Motor neuron (in vitro differentiated cells): Measurements from ENCODE around the gene AGBL4. TPM values are rescaled to one million over a fixed set of nuclear protein-coding genes. Genes with fewer than 3 reads are reported as not detected.
A peak's percentile ranks its signal among the peaks of the same experiment; 100 is the strongest.

Experiments
- ATAC-seq, 8 experiments: fragments of 200-7000 bp; cut with Tn5 transposase; replicated peaks in 6 of 8; 2 replicates each; pipeline ENCODE4 v1.8.0; 2021; ENCODE audit warnings: mild to moderate bottlenecking in 8 of 8, moderate library complexity in 8 of 8
- H3K27ac ChIP-seq, 2 donors: fragments of 250-450 bp; sonication (Bioruptor Pico); 2 replicates each; pipeline ENCODE4 v1.9.0; 2021; ENCODE audit warnings: antibody characterized with exemption in 2 of 2, mild to moderate bottlenecking in 2 of 2, moderate library complexity in 1 of 2
- H3K4me1 ChIP-seq, 2 donors: fragments of 250-450 bp; sonication (Bioruptor Pico); replicated peaks in 1 of 2; 2 replicates each; pipeline ENCODE4 v1.6.1; 2021; ENCODE audit warnings: antibody characterized with exemption in 2 of 2, mild to moderate bottlenecking in 2 of 2, moderate library complexity in 1 of 2
- H3K4me3 ChIP-seq, 5 donors: fragments of 250-450 bp; sonication (Bioruptor Pico); 2 replicates each; pipeline ENCODE4 v1.9.0; 2021; ENCODE audit warnings: antibody characterized with exemption in 5 of 5, mild to moderate bottlenecking in 5 of 5, moderate library complexity in 4 of 5
- WGBS, 10 experiments: fragments of 450-650 bp; shearing (Covaris generic); methylation state at CpG; one replicate each; pipeline ENCODE4 v1.0.0; 2022; 5-methylcytosine and 5-hydroxymethylcytosine counted together
- in situ Hi-C, 9 experiments: fragments of 400-800 bp; cut with MboI; loops; one replicate each; pipeline ENCODE4 v1.15.0; 2021; ENCODE audit warnings: low sequenced_read_pairs in 9 of 9, low pct_unique_long_range_greater_than_20kb in 2 of 9; ENCODE audit not compliant: unreplicated experiment in 9 of 9
- total RNA-seq, 8 experiments: library from RNA; unstranded; fragments of 300-600 nt; gene quantifications; 2 replicates each; pipeline versions ENCODE4 v1.2.3 to v1.2.4, GENCODE V29; 2022

The AGBL4 gene
- total RNA-seq, 8 experiments from 2014 or later = 0.10 to 4.5 (median 1.9) TPM

DNA sequence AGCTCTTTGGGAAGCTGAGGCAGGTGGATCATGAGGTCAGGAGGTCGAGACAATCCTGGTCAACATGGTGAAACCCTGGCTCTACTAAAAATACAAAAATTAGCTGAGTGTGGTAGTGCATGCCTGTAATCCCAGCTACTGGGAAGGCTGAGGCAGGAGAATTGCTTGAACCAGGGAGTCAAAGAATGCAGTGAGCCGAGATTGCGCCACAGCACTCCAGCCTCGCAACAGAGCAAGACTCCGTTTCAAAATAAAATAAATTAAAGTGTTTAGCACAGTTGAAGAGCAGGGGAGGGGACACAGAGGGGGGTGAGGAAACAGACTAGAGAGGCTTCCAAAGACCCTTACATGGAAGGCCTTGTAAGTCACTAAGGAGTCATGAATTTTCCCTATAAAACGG is 1420.5 kb downstream of the AGBL4 start:
- WGBS, 10 experiments = 0 to 100% (median 77%) methylated on average over 1 to 6 of the region's 6 CpGs
- Histone ChIP-seq H3K27ac (no peak overlapping the region), H3K4me3 (no peak overlapping the region), H3K4me1 (peaks cover 0 to 8% of the 10 kb centered on the region in 2 donors)
- ATAC-seq = no peak
- in situ Hi-C loops = no loop called here

- WGBS, 10 experiments = 0 to 100% (median 82%) methylated on average over 1 to 4 of the region's 4 CpGs
- no peak overlapping the region for H3K4me3 ChIP-seq
- no peak overlapping the region for H3K27ac ChIP-seq
- ATAC-seq = no peak
- in situ Hi-C loops = no loop called here
- H3K4me1 ChIP-seq = peaks cover 0 to 8% of the 10 kb centered on the region in 2 donors
Observed at GRCh38 chr1:48602349-48602748, 1421.4 kb downstream of the AGBL4 start.

DNA sequence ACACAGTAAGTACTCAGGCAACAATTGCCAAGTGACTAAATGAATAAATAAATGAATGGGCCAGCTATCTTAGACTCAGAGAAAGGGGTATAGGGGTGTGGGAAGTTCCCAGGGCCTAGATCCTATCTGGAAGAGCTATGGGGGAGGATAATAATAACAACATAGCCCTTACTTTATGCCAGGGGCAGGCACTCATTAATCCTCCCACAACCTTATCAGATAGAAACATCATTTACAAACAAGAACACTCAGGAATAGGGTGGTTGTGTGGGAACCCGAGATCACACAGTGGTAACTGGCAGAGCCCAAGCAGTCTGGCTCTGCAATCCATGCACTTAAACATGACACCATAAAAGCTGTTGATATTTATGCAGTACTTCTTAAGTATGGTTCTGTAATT is 1423.6 kb downstream of the AGBL4 start:
- Histone ChIP-seq H3K4me1 (peaks cover 0 to 8% of the 10 kb centered on the region in 2 donors), H3K27ac (no peak overlapping the region), H3K4me3 (no peak overlapping the region)
- WGBS, 10 experiments = 0 to 83% (median 60%) methylated on average over 1 of the region's 1 CpG; no CpG with 5 or more reads in 3 of the 10 experiments
- in situ Hi-C loops = no loop called here
- ATAC-seq = peak in 1 of 8 experiments; percentile 23

GRCh38 chr1:48597663-48598062 is 1426.1 kb downstream of the AGBL4 start:
- in situ Hi-C loops = no loop called here
- Histone ChIP-seq H3K4me3 (no peak overlapping the region), H3K27ac (no peak overlapping the region), H3K4me1 (peaks cover 0 to 12% of the 10 kb centered on the region in 2 donors)
- no peak for ATAC-seq

GRCh38 chr1:48596046-48596445 is 1427.7 kb downstream of the AGBL4 start:
- in situ Hi-C loops = no loop called here
- 60 to 100% (median 71%) methylated on average over 1 to 2 of the region's 2 CpGs; no CpG with 5 or more reads in 3 of the 10 experiments for WGBS, 10 experiments

DNA sequence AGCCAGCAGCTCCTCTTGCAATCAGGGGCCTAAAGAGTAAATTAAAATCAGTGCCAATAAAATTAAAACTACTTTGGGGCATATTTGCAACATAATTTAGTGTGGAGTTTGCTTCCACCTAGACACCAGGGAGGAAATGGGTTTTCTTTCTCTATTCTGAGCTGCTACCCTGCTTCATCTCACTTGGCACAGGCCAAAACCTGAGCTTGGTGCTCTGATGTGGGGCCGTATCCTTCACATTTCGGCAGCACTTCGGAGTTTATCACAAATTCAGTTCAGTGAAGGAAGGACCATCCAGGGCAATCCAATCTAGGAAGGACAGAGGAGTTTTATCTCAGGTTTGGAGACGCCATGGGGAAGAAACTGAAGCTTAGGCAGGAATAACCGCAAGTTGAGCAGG is 1428.1 kb downstream of the AGBL4 start:
- in situ Hi-C loops = no loop called here
- Histone ChIP-seq H3K4me3 (no peak overlapping the region), H3K27ac (no peak overlapping the region), H3K4me1 (peaks cover 3 to 26% of the 10 kb centered on the region in 2 donors)
- no peak for ATAC-seq
- 40 to 100% (median 98%) methylated on average over 1 to 4 of the region's 5 CpGs; no CpG with 5 or more reads in 4 of the 10 experiments for WGBS, 10 experiments

More at GRCh38 chr1:48596046-48596445, 1427.7 kb downstream of the AGBL4 start:
- H3K4me3 ChIP-seq = no peak overlapping the region
- ATAC-seq = no peak
- H3K4me1 ChIP-seq = peaks cover 3 to 26% of the 10 kb centered on the region in 2 donors
- H3K27ac ChIP-seq = no peak overlapping the region

- in situ Hi-C loops = no loop called here
- H3K4me3 ChIP-seq = no peak overlapping the region
- peaks cover 3 to 21% of the 10 kb centered on the region in 2 donors for H3K4me1 ChIP-seq
- 0 to 92% (median 60%) methylated on average over 1 of the region's 1 CpG; no CpG with 5 or more reads in 3 of the 10 experiments for WGBS, 10 experiments
- no peak overlapping the region for H3K27ac ChIP-seq
- no peak for ATAC-seq
Observed at GRCh38 chr1:48592330-48592729, 1431.4 kb downstream of the AGBL4 start.

DNA sequence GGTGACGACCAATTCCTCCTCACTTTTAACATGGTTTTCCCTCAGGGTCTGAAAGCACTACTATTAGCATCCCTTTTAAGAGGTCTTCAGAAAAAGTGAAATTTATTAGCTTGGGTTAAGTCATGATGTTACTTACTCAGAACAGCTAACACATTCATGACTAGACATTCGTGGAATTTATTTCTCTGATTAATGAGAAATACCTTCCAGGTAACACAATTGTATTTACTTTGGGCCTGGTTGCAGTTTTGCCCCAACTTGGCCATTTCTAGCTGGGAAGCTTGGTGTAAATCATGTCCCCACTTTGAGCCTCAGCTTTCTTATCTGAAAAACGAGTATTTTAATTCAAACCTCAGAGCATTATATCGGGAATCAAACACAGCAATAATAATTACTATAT is 1432.6 kb downstream of the AGBL4 start:
- 0 to 100% (median 71%) methylated on average over 1 to 4 of the region's 4 CpGs for WGBS, 10 experiments
- in situ Hi-C loops = no loop called here
- no peak overlapping the region for H3K27ac ChIP-seq
- H3K4me1 ChIP-seq = peaks cover 3 to 21% of the 10 kb centered on the region in 2 donors
- H3K4me3 ChIP-seq = no peak overlapping the region
- ATAC-seq = peak in 1 of 8 experiments; percentile 27

DNA sequence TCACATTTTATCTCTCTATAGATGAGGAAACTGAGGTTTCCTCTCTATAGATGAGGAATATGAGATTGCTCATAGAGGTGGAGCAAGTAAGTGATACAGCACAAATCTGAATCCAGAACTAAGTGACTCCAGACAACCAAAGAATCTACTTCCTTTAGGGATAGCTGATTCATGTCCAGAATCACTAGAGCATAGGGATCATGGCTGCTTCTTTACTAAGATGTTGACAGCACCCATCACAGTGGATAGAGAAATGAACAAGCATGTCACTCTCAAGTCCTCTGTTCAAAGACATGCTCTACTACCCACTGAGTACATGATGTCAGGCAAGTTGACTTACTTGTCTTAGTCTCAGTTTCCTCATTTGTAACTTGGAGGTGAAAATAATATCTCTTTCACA is 1435.7 kb downstream of the AGBL4 start:
- no peak overlapping the region for H3K4me3 ChIP-seq
- no peak overlapping the region for H3K27ac ChIP-seq
- H3K4me1 ChIP-seq = peaks cover 3 to 21% of the 10 kb centered on the region in 2 donors
- ATAC-seq = no peak
- in situ Hi-C loops = no loop called here

DNA sequence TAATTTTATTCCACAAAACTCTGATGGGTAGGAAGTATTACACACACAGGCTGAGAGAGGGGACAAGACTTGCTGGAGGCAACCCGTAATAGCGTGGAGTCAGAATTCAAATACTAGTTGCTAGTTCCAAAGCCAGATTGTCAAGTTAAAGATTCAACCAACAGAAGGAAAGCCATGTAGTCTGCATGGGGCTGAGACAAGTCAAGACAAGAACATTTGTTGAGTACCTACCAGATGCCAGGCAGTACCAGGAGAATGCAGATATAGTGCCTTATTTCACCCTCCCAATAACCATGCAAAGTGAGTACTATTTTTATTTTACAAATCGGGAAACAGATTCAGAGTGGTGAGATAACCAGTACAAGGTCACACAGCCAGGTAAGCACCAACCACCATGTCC is 1441.3 kb downstream of the AGBL4 start:
- Histone ChIP-seq H3K27ac (no peak overlapping the region), H3K4me3 (no peak overlapping the region), H3K4me1 (peaks cover 8 to 9% of the 10 kb centered on the region in 2 donors)
- in situ Hi-C loops = no loop called here
- WGBS, 10 experiments = 43 to 100% (median 91%) methylated on average over 1 to 3 of the region's 3 CpGs
- no peak for ATAC-seq

DNA sequence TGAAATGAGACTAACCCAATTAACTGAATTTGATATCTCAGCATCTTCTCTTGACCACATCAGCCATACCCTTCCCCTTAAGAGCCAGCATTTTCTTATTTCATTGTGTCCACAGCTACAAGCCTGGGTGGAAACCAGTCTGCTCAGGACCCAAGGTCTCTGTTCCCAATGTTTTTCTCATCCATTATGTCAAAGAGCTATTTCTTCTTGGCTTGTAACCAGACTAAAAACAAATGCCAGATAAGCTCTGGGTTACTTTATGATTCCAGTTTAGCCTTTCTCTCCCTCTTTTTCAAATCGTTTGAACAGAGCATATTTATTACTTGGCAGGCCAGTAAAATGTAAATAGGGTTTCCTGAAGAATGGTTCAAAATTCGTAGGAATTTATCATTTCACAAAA is 1442.5 kb downstream of the AGBL4 start:
- in situ Hi-C loops = no loop called here
- peak in 4 of 8 experiments; percentile 29 to 53 (median 50) for ATAC-seq
- 0 to 54% (median 28%) methylated on average over 1 to 2 of the region's 2 CpGs for WGBS, 10 experiments
- Histone ChIP-seq H3K4me1 (peaks cover 8 to 9% of the 10 kb centered on the region in 2 donors), H3K27ac (no peak overlapping the region), H3K4me3 (no peak overlapping the region)

DNA sequence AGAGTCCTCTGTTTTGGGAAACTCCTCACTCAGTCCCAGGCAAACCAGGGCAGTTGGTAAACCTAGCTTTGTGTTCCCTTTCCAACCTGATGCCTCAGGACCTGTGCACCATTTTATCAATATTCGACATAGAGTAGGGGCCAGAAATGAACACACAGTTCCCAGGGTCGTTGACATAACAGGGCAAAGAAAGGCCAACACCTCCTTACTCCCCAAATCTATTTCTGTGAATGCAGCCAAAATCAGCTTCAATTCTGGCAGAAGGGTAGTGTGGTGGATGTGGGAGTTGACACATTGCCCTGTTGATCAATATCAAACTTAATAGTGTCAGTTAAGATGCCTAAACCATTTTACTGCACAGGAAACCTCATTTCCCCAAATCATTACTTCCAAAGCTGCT is 1447.2 kb downstream of the AGBL4 start:
- Histone ChIP-seq H3K4me3 (no peak overlapping the region), H3K27ac (no peak overlapping the region), H3K4me1 (peaks cover 11 to 14% of the 10 kb centered on the region in 2 donors)
- ATAC-seq = no peak
- 0 to 86% (median 72%) methylated on average over 1 to 2 of the region's 2 CpGs; no CpG with 5 or more reads in 4 of the 10 experiments for WGBS, 10 experiments
- in situ Hi-C loops = loop anchor here in 1 of 9 experiments (10.0 kb wide), 1 partner anchor 118 kb away; no protein-coding TSS in a partner anchor

- H3K4me1 ChIP-seq = peaks cover 3 to 9% of the 10 kb centered on the region in 2 donors
- no peak overlapping the region for H3K27ac ChIP-seq
- peak; percentile 83 to 99 (median 99) for ATAC-seq
- H3K4me3 ChIP-seq = no peak overlapping the region
- 0 to 80% (median 43%) methylated on average over 1 to 6 of the region's 7 CpGs for WGBS, 10 experiments
- in situ Hi-C loops = loop anchor here in 3 of 9 experiments (10.0 to 25.0 kb wide), 2 partner anchors 122 to 1765 kb away; no protein-coding TSS in a partner anchor
Observed at GRCh38 chr1:48572646-48573258, 1451.0 kb downstream of the AGBL4 start.

DNA sequence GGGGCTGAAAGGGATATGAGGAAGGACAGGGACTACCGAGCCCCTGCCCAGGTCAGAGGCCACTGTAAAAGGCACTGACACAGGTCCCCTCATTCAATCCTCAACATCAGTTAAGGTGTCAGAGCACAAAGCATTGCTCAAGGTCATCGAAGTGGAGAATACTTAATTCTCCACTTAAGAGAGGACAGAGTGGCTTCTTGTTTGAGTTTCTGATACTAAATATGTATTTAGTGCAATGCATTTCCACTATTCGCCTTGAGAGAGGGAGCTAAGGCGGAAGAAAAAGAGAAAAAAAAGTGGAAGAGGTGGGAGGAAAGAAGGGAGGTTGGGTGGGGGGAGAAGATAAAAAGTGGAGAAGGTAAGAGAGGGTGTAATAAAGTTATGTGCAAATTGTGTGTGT is 1451.6 kb downstream of the AGBL4 start:
- 45 to 100% (median 84%) methylated on average over 1 to 4 of the region's 4 CpGs; no CpG with 5 or more reads in 2 of the 10 experiments for WGBS, 10 experiments
- Histone ChIP-seq H3K27ac (no peak overlapping the region), H3K4me3 (no peak overlapping the region), H3K4me1 (peaks cover 3 to 7% of the 10 kb centered on the region in 2 donors)
- in situ Hi-C loops = loop anchor here in 3 of 9 experiments (10.0 to 25.0 kb wide), 2 partner anchors 123 to 1765 kb away; no protein-coding TSS in a partner anchor
- no peak for ATAC-seq
